ENCODE data around the gene WWOX. TPM values are rescaled to one million over a fixed set of nuclear protein-coding genes. Genes with fewer than 3 reads are reported as not detected.

The WWOX gene
- total RNA-seq, 1 donor from 2014 or later, result 11.2 TPM

DNA sequence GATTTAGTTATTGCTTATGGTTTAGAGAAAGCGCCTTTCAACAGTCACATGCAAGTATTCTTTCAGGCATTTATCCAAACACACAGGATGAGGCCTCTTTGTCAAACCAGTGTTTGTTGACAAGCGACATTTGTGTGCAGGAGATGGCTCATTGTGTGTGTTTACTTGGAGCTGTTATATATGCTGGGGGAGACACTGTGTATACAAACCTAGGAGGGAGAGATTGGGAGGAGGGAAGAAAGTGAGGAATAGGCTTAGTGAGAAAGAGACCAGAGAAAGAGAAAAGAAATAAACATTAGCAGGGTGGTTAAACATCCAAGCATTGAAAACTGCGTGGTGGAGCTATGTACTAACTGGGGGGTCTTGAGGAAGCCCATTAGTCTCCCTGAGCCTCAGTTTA is 1063.5 kb downstream of the WWOX start:
- ATAC-seq, result no peak

DNA sequence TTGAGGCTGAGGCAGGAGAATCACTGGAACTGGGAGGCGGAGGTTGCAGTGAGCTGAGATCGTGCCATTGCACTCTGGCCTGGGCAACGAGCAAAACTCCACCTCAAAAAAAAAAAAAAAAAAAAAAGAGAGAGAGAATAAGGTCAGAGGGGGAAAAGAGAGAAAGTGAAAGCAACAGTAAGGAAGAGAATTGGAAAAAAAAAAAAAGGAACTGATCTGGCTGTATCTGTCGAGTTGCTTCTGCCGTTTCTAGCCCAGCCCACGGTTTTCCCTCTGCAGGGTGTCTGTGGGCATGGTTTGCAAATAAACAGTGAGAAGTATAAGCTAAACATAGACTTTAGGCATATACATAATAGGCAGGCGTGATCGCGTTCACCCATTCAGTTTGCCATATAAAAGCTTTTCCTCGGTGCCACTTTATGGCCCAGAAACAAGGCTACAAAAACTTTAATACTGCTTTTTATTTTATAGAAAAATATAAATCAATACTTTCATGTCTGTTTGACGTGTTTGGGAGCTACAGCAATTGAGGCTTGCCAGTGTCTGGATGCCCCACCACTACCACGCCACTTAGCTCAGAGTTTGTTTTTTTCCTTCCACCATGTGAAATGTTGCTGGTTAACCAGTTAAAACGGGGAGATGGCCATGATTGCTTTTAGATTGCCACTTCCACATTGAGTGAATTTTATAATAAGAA is 1064.4 kb downstream of the WWOX start:
- ATAC-seq, result no peak

DNA sequence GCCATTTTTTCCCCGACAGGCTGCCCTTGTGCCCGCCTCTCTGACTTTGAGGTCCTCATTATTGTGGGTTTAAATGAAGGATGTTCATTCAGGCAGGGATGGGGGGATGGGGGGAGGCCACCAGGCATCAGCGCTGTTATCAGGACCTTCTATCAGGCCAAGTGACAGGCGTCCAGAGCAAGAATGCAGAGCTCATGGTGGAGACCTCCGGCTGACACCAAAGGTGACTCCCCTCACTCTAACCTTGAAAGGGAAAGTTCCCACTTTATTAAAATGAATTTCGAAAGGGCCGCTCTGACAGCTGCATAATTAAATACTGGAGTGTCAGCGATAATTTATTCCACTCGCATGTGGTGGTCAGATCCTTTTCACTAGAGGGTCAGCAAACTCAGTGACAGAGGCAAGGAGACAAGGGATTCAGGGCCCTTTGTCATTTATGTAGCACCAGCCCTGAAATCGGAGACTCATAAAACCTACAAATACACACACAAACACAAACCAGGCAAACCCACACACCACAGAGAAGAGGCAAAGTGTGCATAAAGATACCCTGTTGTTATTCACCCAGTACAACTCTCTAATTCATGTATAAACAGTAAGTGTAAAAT is 1065.0 kb downstream of the WWOX start:
- ATAC-seq, result no peak

DNA sequence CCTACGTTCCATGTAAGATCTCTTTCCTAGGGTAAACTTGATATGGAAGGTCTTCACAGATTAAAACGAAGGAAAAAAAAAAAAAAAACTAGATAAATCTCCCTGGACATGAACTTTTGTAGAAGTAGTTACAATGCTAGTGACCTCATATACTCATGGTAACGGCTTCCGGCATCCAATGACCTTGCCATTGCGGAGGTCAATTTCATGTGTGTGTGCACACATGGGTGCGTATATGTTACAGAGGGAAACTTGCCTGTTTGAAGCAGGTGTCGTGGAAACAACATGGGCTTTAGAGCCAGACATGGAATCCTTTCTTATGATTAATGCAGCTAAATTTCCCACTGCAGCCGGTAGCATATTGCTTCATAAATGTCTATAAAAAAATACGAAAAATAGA is 1065.6 kb downstream of the WWOX start:
- no peak for ATAC-seq

DNA sequence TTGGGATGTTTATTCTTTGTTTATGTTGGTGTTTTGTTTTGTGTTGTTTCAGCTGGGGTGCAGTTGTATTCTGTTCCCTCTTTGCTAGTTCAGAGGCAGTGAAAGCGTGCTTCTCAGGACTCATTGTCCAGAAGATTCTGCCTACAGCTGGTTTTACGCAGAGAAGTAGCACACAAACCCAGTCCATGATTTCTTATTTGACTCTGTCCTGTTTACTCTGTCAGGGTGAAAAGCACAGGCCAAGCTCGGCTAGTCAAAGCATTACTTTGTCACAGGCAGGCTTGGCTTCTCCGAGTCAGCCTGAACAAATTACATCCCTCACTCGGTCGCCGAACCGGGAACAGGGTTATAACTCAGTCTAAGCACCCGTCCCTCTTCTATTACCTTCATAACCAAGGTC is 1066.1 kb downstream of the WWOX start:
- no peak for ATAC-seq

DNA sequence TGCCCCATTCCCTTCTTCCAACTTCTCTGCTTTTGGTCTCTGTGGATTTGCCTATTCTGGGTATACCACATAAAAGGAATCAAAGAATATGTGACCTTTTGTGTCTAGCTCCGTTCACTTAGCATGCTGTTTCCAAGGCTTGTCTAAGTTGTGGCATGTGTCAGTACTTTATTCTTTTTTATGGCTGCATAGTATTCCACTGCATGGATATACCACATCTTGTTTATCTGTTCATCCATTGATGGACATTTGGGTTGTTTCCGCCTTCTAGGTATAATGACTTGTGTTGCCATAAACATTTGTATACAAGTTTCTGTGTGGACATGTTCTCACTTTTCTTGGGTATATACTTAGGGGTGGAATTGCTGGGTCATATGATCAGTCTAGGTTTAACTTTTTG is 1068.4 kb downstream of the WWOX start:
- no peak for ATAC-seq

DNA sequence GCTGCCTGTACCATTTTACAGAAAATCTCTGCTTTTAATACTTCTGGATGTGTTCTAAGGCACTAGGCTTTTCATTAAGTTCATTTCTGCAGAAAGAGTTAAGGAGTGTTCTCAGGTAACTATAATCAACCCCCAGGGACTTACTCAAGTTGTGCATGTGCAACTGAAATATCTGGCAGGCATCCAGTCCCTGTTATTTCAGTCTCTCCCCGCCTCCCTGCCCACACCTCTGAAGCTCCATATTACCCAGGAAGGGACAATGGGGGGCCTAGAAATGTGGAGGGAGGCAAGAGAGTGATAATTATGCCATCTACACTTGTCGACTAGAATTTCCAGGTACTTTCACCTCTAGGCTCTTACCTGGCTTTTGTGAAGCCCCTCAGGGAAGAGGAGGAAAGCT is 1068.9 kb downstream of the WWOX start:
- no peak for ATAC-seq

DNA sequence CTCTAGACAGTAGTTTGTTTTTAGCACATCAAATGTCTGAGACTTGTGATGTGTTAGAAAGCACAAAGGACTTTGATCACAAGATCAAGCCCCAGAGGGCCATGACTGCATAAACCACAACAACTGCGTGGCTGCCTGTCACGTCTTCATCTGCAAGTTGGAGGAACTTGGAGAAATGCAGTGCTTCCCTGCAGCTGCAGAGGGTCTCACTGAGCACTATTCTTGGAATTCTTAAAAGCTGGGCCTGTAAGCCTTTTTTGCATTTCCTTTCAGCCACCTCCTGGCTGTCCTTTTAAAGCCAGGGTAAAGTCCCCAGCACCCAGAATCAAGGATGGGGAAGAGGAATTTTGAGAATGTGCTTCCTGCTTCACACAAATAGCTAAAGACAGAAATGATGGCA is 1069.8 kb downstream of the WWOX start:
- ATAC-seq, result no peak

DNA sequence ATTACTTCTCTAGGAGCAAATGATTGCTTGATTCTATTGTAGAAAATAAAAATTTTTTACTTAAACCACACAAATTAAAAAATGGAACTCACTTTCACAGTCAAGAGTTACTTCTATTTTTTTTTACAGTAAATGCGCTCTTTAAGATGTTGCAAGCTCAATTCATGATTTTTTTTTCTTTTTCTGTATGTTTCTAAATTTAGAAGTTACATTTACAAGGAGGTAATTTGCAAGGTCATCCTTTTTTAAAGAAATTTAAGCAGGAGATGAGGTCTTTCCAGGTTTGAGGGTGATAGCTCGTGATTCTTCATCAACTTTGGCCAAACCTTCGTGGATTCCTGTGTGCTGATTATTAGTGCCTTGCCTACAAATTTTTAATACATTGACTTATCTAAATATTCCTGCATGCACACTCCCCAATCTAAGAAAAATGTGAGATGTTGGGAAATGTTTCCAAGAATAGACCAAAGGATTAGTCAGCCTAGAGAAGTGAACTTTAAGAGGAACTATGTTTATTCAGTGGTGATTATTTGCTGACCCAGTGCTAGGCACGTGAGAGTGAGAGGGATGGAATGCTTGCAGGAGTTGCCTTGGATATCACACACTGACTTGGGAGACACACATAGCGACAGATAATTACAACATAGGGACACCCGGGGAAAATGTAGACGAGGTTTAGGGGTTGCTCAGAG is 1071.2 kb downstream of the WWOX start:
- no peak for ATAC-seq

DNA sequence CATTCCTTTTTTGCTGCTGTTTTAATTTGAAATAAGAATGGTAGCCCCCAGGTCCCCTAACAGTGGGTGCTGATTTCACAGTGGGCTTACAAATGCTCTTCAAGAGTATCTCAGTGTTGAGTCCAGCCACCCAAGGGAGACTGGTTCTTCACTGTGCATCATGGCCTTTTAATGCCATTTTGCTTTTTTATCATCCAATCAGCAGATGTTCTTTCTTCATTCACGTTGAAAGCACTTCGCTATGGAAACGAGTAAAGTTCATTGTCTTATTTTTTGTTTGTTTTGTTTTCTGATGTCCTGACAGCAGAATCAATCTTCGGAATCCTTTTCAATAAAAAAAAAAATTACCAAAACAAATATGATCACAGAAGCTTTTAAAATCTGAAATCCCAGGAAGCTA is 1072.0 kb downstream of the WWOX start:
- ATAC-seq, result no peak

DNA sequence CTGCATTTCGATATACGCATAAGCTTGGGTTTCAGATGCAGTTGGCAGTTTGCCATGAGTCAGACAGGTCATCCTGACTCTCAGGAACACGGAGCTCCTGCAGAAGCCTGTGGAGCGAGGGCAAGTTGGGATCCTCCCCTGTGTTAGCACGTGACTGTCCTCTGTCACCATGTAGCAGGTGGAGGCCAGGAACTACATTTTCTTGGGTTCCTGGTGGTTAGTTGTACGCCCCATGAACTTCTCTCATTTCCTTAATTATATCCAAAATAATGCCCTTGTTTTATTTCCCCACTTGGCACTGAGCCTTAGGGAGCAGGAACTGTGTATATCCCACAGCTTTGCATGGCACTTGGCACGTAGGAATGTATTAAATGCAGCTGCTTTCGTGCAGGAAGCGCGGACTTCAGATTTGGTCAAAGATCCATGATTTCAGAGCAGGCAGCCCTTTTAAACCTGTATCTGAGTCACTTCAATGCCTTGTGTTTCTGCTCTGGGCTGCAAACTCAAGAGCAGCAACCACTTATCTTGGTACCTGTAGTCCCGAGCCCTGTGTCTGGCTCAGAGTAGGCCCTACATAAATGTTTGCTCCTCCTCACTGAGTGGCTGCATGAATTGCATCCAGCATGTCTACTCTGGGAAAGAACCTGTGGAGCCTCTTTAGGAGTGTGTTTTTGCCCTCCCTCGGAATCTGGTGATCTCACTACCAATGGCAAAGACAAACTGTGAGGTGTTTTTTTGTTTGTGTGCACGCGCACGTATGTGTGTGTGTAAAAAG is 1072.7 kb downstream of the WWOX start:
- ATAC-seq, result no peak

DNA sequence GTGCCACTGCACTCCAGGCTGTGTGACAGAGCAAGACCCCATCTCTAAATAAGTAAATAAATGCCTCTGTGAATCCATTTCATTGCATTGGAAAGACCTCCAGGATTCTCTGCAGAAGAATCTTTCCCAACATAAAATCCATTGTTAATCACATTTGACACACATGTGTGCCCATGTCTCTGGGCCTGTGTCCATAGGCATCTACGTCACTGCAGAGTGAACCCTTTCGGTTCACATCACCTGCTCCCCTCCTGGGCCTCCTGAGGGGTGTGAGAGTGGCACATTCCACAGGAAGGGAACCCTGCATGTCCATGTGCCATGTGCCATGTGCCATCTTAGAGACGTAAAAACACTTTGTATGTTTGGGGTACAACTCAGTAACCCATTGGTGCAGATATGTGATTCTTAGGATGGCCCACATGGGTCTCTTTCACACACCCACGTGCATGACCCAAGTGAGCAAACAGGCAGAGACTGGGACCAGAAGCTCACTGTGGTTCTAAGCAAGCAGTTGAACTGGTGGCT is 1073.6 kb downstream of the WWOX start:
- ATAC-seq, result no peak

DNA sequence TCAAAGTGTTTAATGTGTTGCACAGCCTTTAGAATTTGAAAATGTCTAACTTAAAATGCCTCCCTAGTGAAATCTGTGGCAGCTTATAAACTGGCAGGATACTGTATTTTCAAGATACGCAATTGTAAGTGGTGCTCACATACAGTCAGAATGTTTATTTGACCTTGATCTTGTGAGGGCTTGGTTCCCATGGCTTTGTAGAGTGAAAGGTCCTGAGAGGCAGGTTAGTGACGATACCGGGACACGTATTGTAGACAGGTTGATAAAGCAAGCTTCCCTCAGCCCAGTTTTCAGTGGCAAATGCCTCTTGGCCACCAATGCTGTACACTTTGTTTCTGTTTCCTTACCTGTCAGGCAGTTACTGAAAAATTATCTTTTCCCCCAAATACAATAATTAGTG is 1074.5 kb downstream of the WWOX start:
- ATAC-seq, result no peak

DNA sequence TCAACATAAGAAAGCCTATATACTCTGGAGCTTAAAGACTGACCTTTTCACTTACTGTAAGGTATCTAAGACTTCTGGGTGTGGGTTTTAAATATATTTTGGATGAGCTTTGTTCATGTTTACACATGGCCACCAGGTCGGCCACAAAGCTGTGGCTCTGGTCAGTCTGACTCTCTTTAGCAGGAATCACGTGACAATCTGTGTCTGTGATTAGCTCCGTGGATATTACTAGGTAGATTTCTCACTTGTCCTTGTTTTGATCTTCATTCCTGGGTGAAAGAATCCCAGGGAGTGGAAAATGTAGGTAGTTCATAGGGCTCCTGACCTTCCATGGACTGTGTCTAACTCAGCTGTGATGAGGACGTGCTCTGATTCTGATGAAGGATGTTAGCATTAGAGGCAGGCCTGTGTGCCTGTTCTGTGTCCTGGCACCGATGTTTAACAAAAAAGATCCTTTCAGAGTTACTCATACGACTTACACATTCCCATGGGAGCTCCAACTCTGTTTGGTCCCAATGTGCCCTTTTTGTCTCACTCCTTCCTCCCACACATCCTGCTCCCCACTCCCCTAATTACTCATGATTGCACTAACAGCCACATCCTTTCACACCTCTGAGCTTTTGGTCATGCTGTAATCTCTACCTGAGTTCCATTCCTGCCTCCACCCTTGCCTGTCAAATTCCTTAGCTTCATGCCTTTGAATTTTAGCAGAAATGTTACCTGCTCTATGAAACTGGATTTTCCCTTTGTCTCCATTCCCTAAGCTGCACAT is 1076.0 kb downstream of the WWOX start:
- no peak for ATAC-seq

DNA sequence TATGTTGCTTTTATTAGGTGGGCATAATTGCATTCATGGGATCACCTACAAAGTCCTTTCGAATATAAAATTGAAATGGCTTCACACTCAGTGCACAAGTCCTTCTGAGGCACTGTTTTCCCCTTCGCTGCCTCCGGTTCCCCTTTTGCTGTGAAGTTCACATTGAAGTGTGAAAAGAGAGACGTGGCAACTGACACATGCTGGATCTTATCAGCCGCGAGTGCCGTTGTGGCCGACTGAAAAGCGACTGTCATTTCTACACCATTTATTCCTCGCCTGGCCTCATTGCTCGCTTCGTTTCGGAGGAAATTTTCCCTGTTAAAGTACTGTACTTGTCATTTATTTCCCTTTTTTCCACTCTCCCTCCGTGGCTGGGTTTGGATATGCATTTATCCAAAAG is 1077.6 kb downstream of the WWOX start:
- no peak for ATAC-seq

DNA sequence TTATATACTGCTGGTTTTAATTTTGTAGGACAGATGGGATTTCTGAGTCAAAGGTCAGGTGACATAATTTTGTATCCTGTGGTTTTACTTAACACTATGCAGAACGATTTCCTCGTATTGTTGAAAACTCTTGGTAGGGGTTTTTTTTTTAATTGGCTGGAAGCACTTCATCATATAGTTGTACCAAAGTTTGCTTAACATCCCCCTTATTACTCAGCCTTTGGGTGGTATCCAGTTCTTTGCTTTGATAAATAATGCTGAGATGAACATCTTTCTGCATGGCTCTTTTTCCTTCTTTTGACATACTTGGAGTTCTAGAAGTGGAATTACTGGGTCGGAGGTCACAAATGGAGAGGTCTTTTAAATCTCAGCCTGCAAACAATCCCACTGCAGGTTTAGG is 1082.0 kb downstream of the WWOX start:
- no peak for ATAC-seq

DNA sequence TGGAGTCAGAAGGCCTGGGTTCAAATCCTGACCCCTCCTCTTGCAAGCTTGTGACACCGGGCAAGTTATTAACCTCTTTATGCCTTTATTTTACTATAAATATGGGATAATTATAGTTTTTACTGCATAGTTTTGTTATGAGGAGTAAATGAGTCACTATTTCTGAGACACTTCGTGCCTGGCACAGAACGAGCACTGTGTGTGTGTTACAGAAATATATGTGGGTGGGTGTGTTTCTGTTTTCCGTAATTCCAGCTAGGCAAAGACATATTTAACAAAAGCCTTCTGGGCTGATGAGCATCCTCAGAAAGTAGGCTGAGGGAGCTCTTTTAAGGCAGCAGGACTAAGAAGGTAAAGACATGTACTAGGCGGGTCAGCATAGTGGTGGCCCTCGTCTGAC is 1083.2 kb downstream of the WWOX start:
- ATAC-seq, result no peak

DNA sequence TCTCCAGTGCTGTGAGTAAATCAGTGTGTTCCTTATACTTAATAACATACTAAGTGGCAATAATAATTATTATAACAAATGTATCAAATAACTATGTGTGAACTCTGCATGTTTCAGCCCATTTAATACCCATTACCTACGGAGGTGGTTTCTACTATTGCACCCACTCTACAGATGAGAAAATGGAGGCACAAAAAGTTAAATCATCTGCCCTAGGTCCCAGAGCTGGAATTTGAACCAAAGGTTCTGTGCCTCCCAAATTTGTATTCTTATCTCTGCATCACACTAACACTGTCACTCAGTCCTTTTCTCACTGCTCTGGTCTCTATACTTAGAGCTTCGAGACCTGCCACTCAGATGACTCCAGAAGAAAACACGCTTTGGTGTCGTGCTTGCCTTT is 1084.1 kb downstream of the WWOX start:
- ATAC-seq, result no peak

DNA sequence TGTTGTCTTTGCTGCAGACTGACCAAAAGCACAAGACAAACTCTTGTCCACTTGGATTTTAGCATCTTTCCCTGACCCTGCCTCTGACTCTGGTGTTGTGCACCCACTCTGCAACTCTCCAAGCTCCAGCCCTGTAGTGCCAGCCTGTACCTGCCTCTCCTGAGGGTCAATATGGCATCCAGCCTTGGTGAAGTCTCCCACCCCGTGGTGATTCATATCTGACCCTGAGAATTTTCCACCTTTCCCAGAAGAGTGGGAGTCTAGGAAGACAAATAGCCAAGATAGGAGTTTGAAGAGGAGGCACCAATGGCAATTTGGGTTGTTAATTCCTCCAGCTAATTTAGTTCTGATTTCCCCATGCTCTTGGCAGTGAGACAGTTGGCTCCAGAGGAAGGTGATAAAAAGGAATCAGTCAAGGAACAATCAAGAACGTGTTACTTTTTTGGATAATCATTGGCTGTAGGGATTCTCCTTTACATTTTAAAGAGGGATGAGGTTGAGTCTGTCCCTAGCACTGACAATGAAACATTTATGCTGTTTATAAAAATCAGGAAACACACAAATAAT is 1085.1 kb downstream of the WWOX start:
- no peak for ATAC-seq

DNA sequence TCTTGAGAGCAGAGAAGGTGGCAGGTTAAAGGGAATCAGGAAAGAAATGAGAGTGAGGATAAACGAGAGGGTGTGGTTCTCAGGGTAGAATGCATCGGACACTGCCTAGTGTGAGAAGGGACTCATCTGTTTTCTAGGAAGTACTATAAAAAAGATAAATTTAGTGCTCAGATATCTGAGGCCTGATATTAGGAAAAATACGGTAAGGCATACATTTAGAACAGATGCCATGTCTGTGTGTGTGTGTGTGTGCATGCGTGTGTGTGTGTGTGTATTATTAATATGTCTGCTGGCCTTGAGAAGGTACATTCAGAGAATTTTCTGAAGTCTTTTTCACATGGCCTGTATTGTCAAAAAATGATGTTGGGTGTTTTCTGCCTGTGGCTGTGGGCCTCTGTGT is 1086.3 kb downstream of the WWOX start:
- ATAC-seq, result no peak

DNA sequence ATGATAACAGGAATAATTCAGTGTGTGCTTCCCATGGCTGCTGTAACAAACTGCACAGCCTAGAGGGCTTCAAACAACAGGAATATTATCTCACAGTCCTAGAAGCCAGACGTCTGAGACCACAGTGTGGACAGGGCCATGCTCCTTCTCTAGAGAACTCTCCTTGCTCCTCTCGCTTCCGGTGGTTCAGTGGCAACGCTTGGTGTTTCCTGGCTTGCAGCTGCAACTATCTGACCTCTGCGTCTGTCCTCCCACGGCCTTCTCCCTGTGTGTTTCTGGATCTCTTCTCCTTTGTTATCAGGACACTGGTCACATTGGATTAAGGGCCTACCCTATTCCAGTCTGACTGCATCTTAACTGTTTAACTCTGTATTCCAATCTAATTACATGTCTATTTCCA is 1086.7 kb downstream of the WWOX start:
- ATAC-seq, result no peak

DNA sequence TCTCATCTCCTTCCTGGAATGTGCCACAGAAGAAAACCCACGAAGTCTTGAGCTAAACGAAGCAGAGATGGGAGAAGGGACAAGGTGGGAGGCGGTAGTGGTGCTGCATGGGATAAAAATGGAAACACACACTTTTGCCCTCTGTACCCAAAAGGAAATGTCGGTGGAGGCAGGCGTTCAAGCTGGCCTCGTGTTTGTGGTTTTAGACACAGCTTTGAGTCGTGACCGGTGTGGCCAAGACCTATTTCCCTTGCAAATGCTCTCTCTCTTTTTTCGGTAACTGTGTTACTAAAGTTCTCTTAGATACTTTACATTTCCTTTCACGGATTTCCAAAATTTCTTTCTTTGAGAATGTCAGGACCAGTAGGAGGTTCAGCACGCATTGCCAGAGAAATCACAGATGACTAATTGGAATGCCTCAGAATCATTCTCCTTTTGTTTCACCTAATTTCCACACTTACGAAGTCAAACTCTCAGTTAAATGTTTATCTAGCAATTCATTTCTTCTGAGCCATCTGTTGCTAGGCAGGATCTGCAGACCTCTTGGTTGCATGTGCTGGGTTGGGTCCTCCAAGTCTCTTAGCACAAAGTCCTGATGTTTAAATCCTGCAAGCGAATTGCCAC is 1088.8 kb downstream of the WWOX start:
- ATAC-seq, result no peak
